Stomach (tissue), 4 donors: Measurements from ENCODE around the gene OR10A3.
"Not testable (repeated sequence)": the region's sequence is repeated elsewhere in the genome, so short reads cannot be mapped to it uniquely, and the experiment has no call there.

Experiments
- CTCF ChIP-seq, 7 experiments: fragments of 450-650 bp in 4 of 7; fragments of 200-600 bp in 3 of 7; sonication (generic) in 3 of 7; IDR thresholded peaks; one replicate each; pipeline ENCODE4 v1.5.1; 2016 to 2019; ENCODE audit warnings: antibody characterized with exemption in 7 of 7, control low read depth in 2 of 7, mild to moderate bottlenecking in 1 of 7
- POLR2A ChIP-seq, 4 donors: fragments of 450-650 bp; IDR thresholded peaks; one replicate each; pipeline ENCODE4 v1.6.1; 2016; ENCODE audit warnings: antibody characterized with exemption in 4 of 4, control low read depth in 2 of 4, mild to moderate bottlenecking in 1 of 4, moderate library complexity in 1 of 4
- POLR2AphosphoS5 ChIP-seq, 3 donors: sonication (generic); formaldehyde crosslinking; IDR thresholded peaks; one replicate each; pipeline ENCODE4 v1.6.1; 2016; ENCODE audit warnings: antibody characterized with exemption in 3 of 3

- not testable (repeated sequence) for TF ChIP-seq POLR2AphosphoS5, CTCF, POLR2A (IDR thresholded peaks at IDR 0.05)
Measured at GRCh38 chr11:7987560-7987883, 46.0 kb upstream of the OR10A3 start.
